Neutrophil (primary cell): ENCODE measurements around the gene GMDS.

Experiments used
- H3K27ac ChIP-seq: fragments of 200-600 bp; sonication (generic); 2 replicates; pipeline ENCODE4 v1.5.1; 2016; ENCODE audit warnings: mild to moderate bottlenecking, moderate library complexity
- H3K27me3 ChIP-seq: fragments of 200-600 bp; sonication (generic); 2 replicates; pipeline ENCODE4 v1.6.0; 2016; ENCODE audit warnings: mild to moderate bottlenecking
- H3K36me3 ChIP-seq: fragments of 200-600 bp; sonication (generic); 2 replicates; pipeline ENCODE4 v1.5.1; 2017
- H3K4me1 ChIP-seq, 2 experiments: fragments of 200-600 bp in 1 of 2; sonication (generic) in 1 of 2; 1 replicate in 1 of 2; 2 replicates in 1 of 2; pipeline versions ENCODE4 v1.5.1 to v1.6.1; 2013 to 2016; ENCODE audit warnings: low read depth in 1 of 2, low read length in 1 of 2, mild to moderate bottlenecking in 1 of 2, moderate library complexity in 1 of 2; ENCODE audit not compliant: control insufficient read depth in 1 of 2, insufficient read depth in 1 of 2
- H3K4me3 ChIP-seq, 2 experiments: fragments of 200-600 bp in 1 of 2; sonication (generic) in 1 of 2; 1 replicate in 1 of 2; 2 replicates in 1 of 2; pipeline ENCODE4 v1.5.1; 2013 to 2016; ENCODE audit warnings: low read depth in 1 of 2, low read length in 1 of 2, mild to moderate bottlenecking in 1 of 2, moderate library complexity in 1 of 2
- H3K9me3 ChIP-seq: fragments of 200-600 bp; sonication (generic); 2 replicates; pipeline ENCODE4 v1.5.1; 2016
- TF ChIP-seq, protein P1 (sequence below): fragments of 200-600 bp; sonication (generic); IDR thresholded peaks from 2 replicates; pipeline ENCODE4 v1.5.1; 2016; ENCODE audit warnings: antibody characterized with exemption

The GMDS gene

GRCh38 chr6:2037237-2037926, 208.0 kb downstream of the GMDS start:
- TF ChIP-seq, protein P1, sequence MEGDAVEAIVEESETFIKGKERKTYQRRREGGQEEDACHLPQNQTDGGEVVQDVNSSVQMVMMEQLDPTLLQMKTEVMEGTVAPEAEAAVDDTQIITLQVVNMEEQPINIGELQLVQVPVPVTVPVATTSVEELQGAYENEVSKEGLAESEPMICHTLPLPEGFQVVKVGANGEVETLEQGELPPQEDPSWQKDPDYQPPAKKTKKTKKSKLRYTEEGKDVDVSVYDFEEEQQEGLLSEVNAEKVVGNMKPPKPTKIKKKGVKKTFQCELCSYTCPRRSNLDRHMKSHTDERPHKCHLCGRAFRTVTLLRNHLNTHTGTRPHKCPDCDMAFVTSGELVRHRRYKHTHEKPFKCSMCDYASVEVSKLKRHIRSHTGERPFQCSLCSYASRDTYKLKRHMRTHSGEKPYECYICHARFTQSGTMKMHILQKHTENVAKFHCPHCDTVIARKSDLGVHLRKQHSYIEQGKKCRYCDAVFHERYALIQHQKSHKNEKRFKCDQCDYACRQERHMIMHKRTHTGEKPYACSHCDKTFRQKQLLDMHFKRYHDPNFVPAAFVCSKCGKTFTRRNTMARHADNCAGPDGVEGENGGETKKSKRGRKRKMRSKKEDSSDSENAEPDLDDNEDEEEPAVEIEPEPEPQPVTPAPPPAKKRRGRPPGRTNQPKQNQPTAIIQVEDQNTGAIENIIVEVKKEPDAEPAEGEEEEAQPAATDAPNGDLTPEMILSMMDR: no peak
- Histone ChIP-seq H3K9me3 (no peaks in the 10 kb centered on the region), H3K27me3 (no peaks in the 10 kb centered on the region), H3K36me3 (no peaks in the 10 kb centered on the region), H3K4me3 (no peak overlapping the region), H3K27ac (no peak overlapping the region), H3K4me1 (no peaks in the 10 kb centered on the region)

DNA sequence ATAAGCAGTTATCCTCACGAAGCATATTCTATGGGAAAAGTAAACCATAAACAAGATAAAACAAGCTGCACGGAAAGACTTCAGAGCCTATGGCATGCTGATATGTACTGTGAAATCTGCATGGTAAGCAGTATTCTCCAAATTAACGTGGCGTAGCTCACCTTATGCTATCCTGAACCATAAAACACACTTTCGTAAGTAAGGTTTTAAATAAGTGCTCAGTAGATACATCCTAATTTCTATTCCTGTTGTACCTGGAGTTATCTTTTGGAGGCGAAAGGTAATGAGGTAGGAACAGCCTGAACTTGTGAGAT, 208.7 kb downstream of the GMDS start:
- Histone ChIP-seq H3K27ac (no peak overlapping the region), H3K4me1 (no peaks in the 10 kb centered on the region), H3K36me3 (no peaks in the 10 kb centered on the region), H3K4me3 (no peak overlapping the region), H3K9me3 (no peaks in the 10 kb centered on the region), H3K27me3 (no peaks in the 10 kb centered on the region)
- TF ChIP-seq, protein P1: no peak

GRCh38 chr6:2035826-2036709, 209.3 kb downstream of the GMDS start:
- no peaks in the 10 kb centered on the region for H3K4me1 ChIP-seq
- H3K4me3 ChIP-seq: no peak overlapping the region
- H3K36me3 ChIP-seq: no peaks in the 10 kb centered on the region
- H3K27me3 ChIP-seq: no peaks in the 10 kb centered on the region
- TF ChIP-seq, protein P1: no peak
- H3K9me3 ChIP-seq: no peaks in the 10 kb centered on the region
- no peak overlapping the region for H3K27ac ChIP-seq

- no peaks in the 10 kb centered on the region for H3K9me3 ChIP-seq
- H3K36me3 ChIP-seq: no peaks in the 10 kb centered on the region
- TF ChIP-seq, protein P1: no peak
- H3K4me3 ChIP-seq: no peak overlapping the region
- H3K27me3 ChIP-seq: no peaks in the 10 kb centered on the region
- H3K27ac ChIP-seq: no peak overlapping the region
- H3K4me1 ChIP-seq: no peaks in the 10 kb centered on the region
These were observed 210.4 kb downstream of the GMDS start for GRCh38 chr6:2035046-2035445.

DNA sequence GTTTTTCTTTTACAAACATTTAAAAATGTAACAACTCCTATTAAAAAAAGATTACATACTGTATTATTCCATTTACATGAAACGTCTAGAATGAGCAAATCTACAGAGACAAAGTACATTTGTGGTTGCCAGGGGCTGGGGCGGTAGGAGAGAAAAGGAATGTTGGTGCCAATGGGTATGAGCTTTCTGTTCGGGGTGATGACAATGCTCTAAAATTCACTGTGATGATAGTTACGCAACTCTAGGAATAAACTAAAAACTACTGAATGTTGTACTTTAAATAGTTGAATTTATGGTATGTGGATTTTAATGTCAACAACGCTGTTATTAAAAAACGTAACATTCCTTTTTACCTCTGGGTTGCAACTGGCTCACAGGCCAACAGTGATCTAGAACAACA, 211.1 kb downstream of the GMDS start:
- Histone ChIP-seq H3K9me3 (no peaks in the 10 kb centered on the region), H3K36me3 (no peaks in the 10 kb centered on the region), H3K4me1 (no peaks in the 10 kb centered on the region), H3K4me3 (no peak overlapping the region), H3K27me3 (no peaks in the 10 kb centered on the region), H3K27ac (no peak overlapping the region)
- TF ChIP-seq, protein P1: no peak
